Activated T-helper 9 cell treated with anti-CD3 and anti-CD28 coated beads, Interleukin-2, amount 50 U/mL, for 16 hours (primary cell): Measurements from ENCODE around the gene DLG1.

Experiments
- DNase-seq: peaks from one replicate; pipeline ENCODE4 v3.0.0-alpha.2; 2020; ENCODE audit warnings: low read depth

The DLG1 gene

DNA sequence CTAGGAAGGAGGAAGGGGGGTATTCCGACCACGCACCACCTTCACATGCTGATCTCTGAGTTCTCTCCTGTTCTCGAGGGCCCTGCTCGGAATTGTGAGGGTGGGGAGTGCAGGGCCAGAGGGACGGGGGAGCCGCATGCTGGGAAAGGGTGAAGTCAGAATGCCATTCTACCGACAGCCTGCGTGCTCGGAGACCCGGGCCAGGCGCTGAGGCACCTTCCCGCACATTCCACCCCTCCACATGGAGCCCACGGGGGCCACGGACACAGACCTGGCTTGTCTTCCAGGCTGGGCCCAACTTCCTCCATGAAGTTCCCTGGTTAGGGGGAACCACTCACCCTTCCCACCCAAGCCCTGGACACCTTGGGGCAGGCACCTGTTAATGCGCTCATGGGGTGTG is 301.1 kb downstream of the DLG1 start:
- DNase-seq = no peak

DNA sequence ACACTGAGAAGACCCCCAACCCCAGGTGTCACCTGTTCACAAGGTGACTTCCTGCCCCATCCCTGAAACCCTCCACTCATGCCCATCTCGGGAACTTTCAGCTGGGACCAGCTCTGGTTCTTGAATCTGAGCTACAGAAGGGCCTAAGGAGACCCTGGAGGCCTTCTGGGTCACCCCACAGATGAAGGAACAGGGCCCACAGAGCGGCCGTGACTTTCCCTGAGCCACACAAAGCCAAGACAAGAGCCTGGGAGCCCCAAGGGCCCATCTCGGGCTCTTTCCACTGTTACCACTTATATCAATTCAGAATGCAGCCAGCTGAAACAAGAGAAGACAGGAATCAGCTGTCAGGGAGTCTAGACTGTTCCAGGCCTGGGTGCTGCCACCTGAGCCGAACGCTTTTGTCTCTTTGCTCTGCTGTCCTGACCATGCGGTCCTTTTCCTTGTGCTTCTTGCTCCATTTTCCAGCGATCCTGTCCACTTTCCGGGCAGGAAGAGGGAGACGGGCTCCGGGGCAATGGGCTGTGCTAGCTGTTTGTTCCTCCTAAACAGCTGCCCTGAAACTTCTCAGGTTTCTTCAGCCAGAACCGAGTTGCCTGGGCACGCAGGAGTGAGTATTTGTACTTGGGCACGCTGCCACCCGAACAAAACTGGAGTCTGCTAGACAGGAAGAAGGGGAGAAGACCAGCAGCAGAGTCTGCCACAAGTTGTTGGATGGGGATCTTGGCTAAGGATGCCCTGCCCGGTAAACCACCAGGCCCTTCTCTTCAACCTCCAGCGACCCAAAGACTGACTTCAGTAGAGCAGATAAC is 301.8 kb downstream of the DLG1 start:
- no peak for DNase-seq

DNA sequence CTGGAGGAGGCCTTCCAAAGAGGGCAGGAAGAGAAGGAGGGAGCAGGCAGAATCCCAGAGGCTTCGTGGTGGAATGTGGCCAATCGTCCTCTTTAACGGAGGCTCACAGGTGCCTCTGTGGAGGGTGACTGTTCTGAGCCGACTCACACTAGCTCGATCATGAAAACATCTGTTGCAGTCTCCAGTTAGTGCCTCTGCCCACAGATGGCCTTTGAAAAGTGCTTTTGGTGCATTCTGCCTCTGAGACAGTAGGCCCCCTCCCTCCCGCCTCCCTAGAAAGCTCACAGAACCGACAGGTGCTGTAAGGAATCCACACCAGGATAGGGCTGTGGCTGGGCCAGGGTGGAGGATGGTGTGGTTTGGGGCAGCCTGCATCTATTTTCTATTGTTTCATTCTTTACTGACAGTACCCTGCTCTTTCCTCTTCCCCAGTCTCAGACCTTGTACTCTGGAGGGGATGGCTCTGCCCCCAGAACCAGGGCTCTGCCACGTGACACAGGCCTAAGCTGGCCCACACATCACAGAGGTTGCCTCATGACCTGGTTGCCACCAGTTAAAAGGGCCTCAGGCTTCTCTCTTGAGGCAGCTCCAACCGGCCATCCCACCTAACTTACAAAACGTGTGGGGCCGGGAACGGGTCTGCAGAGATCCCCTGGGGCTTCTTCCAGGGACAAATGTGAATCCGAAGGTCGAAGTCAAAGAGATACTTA is 302.6 kb downstream of the DLG1 start:
- no peak for DNase-seq

DNA sequence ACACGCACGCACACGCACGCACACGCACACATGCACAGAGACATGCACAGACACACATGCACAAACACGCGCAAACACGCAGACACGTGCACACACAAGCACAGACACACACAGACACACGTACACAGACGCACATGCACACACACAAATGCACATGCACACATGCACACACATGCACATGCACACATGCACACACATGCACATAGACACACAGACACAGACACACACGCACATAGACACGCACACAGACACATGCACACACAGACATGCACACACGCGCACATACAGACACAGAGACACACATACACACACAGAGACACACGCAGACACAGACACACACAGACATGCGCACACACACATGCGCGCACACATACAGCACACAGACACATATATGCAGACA is 303.4 kb downstream of the DLG1 start:
- no peak for DNase-seq

DNA sequence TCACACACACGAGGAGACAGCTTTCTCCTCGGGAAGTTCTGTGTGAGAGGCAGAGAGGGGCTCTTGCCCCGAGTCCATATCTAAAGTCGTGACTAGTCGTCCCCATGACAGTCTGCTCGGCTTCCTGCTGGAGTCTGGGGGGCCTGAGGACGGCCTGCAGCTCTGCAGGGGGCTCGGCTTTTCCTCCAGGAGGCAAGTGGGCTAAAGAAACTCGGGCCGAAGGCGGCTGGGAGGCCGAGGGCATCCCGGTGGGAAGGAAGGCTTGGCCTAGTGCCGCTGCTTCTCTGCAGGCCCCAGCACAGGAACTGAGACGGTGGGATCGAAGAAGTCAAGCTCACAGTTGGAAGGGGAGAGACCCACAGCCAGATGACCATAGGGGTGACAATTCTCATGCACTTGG is 304.4 kb downstream of the DLG1 start:
- DNase-seq = no peak
